HepG2 (cell line): ENCODE results near the gene KCNAB2. TPM values are rescaled to one million over a fixed set of nuclear protein-coding genes. Genes with fewer than 3 reads are reported as not detected.

Experiments
- ATAC-seq: fragments of 200-7000 bp; cut with Tn5 transposase; 3 replicates; pipeline ENCODE4 v1.9.1; 2020; ENCODE audit warnings: mild to moderate bottlenecking, moderate library complexity
- BruUV-seq: library from RNA; stranded (reverse); fragments of 400-500 nt; replicated peaks from 2 replicates; lab custom pipeline; 2021; lab: Mats Ljungman, UMichigan
- CTCF ChIA-PET: fragments of 300-600 bp; formaldehyde crosslinking; extraction: SDS; loops from one replicate; lab custom pipeline; 2021; ENCODE audit warnings: low total read pairs, inconsistent platforms, low intra/inter-chr PET ratio; lab: Yijun Ruan, JAX
- POLR2A ChIA-PET: fragments of 350-600 bp; sonication (Branson Sonifier 250); formaldehyde crosslinking; loops from one replicate; lab custom pipeline; 2020; ENCODE audit warnings: antibody characterized with exemption, inconsistent platforms; lab: Yijun Ruan, JAX
- DNase-seq: peaks from one replicate; pipeline ENCODE4 v3.0.0-alpha.2; 2015; ENCODE audit warnings: low spot score
- FAIRE-seq: peaks from 3 replicates; lab custom pipeline; 2011; peaks lifted over from hg19 to GRCh38; lab: Jason Lieb, UNC
- H2AFZ ChIP-seq: one replicate; pipeline ENCODE4 v1.6.1; 2011; ENCODE audit warnings: low read length, inconsistent platforms
- H3K27ac ChIP-seq: fragments of 300-600 bp; 3 replicates; pipeline ENCODE4 v1.8.0; 2011; ENCODE audit warnings: mixed run types, mild to moderate bottlenecking, mixed read lengths, low read length, inconsistent platforms; ENCODE audit not compliant: insufficient read depth; ENCODE audit errors: extremely low read length
- H3K27me3 ChIP-seq, 2 experiments: fragments of 200-600 bp in 1 of 2; 2 replicates in 1 of 2; 3 replicates in 1 of 2; pipeline versions ENCODE4 v1.6.0 to v1.8.0; 2011; ENCODE audit warnings: low read length in 2 of 2, mild to moderate bottlenecking in 2 of 2, moderate library complexity in 2 of 2, inconsistent platforms in 1 of 2; ENCODE audit not compliant: insufficient read depth in 2 of 2, control insufficient read depth in 1 of 2
- H3K36me3 ChIP-seq, 2 experiments: fragments of 200-600 bp in 1 of 2; replicated peaks in 1 of 2; 2 replicates in 1 of 2; 3 replicates in 1 of 2; pipeline versions ENCODE4 v1.5.1 to v1.8.0; 2011; ENCODE audit warnings: low read length in 2 of 2, inconsistent platforms in 1 of 2; ENCODE audit not compliant: insufficient read depth in 2 of 2, control insufficient read depth in 1 of 2
- H3K4me1 ChIP-seq: 2 replicates; pipeline ENCODE4 v1.5.1; 2012; ENCODE audit warnings: low read length, inconsistent platforms; ENCODE audit not compliant: insufficient read depth
- H3K4me2 ChIP-seq: 2 replicates; pipeline ENCODE4 v1.6.0; 2011; ENCODE audit warnings: low read depth, low read length, inconsistent platforms
- H3K4me3 ChIP-seq, 3 experiments: fragments of 200-600 bp in 1 of 3; sonication (generic), shearing (Covaris generic) in 1 of 3; replicated peaks in 1 of 3; 2 replicates each; pipeline ENCODE4 v1.5.1; 2011 to 2016; ENCODE audit warnings: low read length in 3 of 3, inconsistent platforms in 2 of 3, low read depth in 2 of 3, mild to moderate bottlenecking in 2 of 3, control low read depth in 1 of 3, mixed read lengths in 1 of 3; ENCODE audit not compliant: insufficient read depth in 1 of 3
- H3K79me2 ChIP-seq: one replicate; pipeline ENCODE4 v1.6.1; 2011; ENCODE audit warnings: low read length, inconsistent platforms; ENCODE audit not compliant: insufficient read depth
- H3K9ac ChIP-seq: 2 replicates; pipeline ENCODE4 v1.6.0; 2011; ENCODE audit warnings: mild to moderate bottlenecking, low read depth, low read length, inconsistent platforms; ENCODE audit not compliant: insufficient read depth
- H3K9me3 ChIP-seq: 2 replicates; pipeline ENCODE4 v1.5.1; 2012; ENCODE audit warnings: mild to moderate bottlenecking, low read length
- H4K20me1 ChIP-seq: 2 replicates; pipeline ENCODE4 v1.6.0; 2011; ENCODE audit warnings: inconsistent platforms, mild to moderate bottlenecking, low read length, moderate library complexity; ENCODE audit not compliant: insufficient read depth
- CCAR2 ChIP-seq: fragments of 200-400 bp; formaldehyde crosslinking; optimal IDR thresholded peaks from 2 replicates; pipeline ENCODE3; 2018; ENCODE audit warnings: low read depth, mild to moderate bottlenecking, low read length, moderate library complexity
- CREBL2 ChIP-seq: sonication (generic); formaldehyde crosslinking; IDR thresholded peaks from 2 replicates; pipeline ENCODE4 v1.8.1; 2023; ENCODE audit warnings: missing genetic modification reagents, mild to moderate bottlenecking, borderline replicate concordance
- KDM2A ChIP-seq: sonication (generic); formaldehyde crosslinking; IDR thresholded peaks from 2 replicates; pipeline ENCODE4 v1.4.0; 2020; ENCODE audit warnings: low read depth, missing genetic modification reagents, borderline replicate concordance
- MEIS1 ChIP-seq: sonication (generic); formaldehyde crosslinking; IDR thresholded peaks from 2 replicates; pipeline ENCODE4 v1.9.0; 2021; ENCODE audit warnings: mild to moderate bottlenecking, missing genetic modification reagents, moderate library complexity, borderline replicate concordance
- NFKBIZ ChIP-seq: IDR thresholded peaks from 2 replicates; pipeline ENCODE4 v1.6.1; 2018; ENCODE audit warnings: missing genetic modification reagents, missing compliant biosample characterization
- ZBTB40 ChIP-seq, 2 experiments: fragments of 450-650 bp in 1 of 2; sonication (generic) in 1 of 2; formaldehyde crosslinking in 1 of 2; IDR thresholded peaks; 2 replicates each; pipeline versions ENCODE4 v1.6.1 to v1.8.0; 2016 to 2022; ENCODE audit warnings: antibody characterized with exemption in 1 of 2, mild to moderate bottlenecking in 1 of 2, missing genetic modification reagents in 1 of 2
- ZFX ChIP-seq: sonication (generic); formaldehyde crosslinking; IDR thresholded peaks from 2 replicates; pipeline ENCODE4 v1.4.0; 2020; ENCODE audit warnings: mild to moderate bottlenecking, low read depth, missing genetic modification reagents, moderate library complexity
- ZNF180 ChIP-seq: sonication (generic); formaldehyde crosslinking; IDR thresholded peaks from 2 replicates; pipeline ENCODE4 v1.4.0; 2020; ENCODE audit warnings: low read depth, missing genetic modification reagents, borderline replicate concordance
- ZNF747 ChIP-seq: sonication (generic); formaldehyde crosslinking; IDR thresholded peaks from 2 replicates; pipeline ENCODE4 v1.8.1; 2023; ENCODE audit warnings: missing genetic modification reagents, mild to moderate bottlenecking, borderline replicate concordance
- WGBS: methylation state at CpG from one replicate; pipeline ENCODE4 v1.1.6; 2017; ENCODE audit warnings: low lambda C conversion rate; 5-methylcytosine and 5-hydroxymethylcytosine counted together
- in situ Hi-C: cut with HindIII; loops from 2 replicates; pipeline ENCODE4 v1.10.0; 2017; ENCODE audit warnings: low pct_unique_long_range_greater_than_20kb; ENCODE audit not compliant: extremely low pct_ligation_motif_present
- intact Hi-C: fragments of 100-400 bp; cut with micrococcal nuclease; formaldehyde crosslinking; loops from one replicate; pipeline ENCODE4 v1.10.0; 2022; ENCODE audit not compliant: unreplicated experiment
- polyA plus RNA-seq, 8 experiments: library from polyadenylated mRNA; depleted of rRNA in 3 of 8; stranded (reverse) in 7 of 8; unstranded in 1 of 8; fragments of >200 nt; fragmentation: Illumina TruSeq in 4 of 8; extraction: Trizol in 4 of 8; gene quantifications; 2 replicates each; pipeline versions ENCODE4 v1.2.1 to v1.2.3, GENCODE V29; 2011 to 2016; ENCODE audit warnings: low read depth in 4 of 8, missing spikeins in 1 of 8, mixed read lengths in 1 of 8; ENCODE audit not compliant: insufficient read depth in 1 of 8
- total RNA-seq, 5 experiments: library from RNA; depleted of rRNA; stranded (reverse); fragments of >200 nt; fragmentation: Illumina TruSeq; extraction: Trizol; gene quantifications; 2 replicates each; pipeline ENCODE4 v1.2.3, GENCODE V29; 2016; ENCODE audit warnings: low read depth in 1 of 5
- TF ChIP-seq, protein P1 (sequence below): sonication (generic); formaldehyde crosslinking; IDR thresholded peaks from 2 replicates; pipeline ENCODE4 v1.8.1; 2023; ENCODE audit warnings: missing genetic modification reagents, inconsistent platforms, borderline replicate concordance
- TF ChIP-seq, protein P2 (sequence below): sonication (generic); formaldehyde crosslinking; IDR thresholded peaks from 2 replicates; pipeline ENCODE4 v1.5.1; 2020; ENCODE audit warnings: missing genetic modification reagents, mild to moderate bottlenecking, borderline replicate concordance

Gene KCNAB2
- total and polyA plus RNA-seq, 2 of the 13 experiments (the other 11 are each of a cell fraction or from before 2014, with no cell fraction given) = 6.2 to 8.8 TPM

GRCh38 chr1:6142036-6142621 is 96.4 kb downstream of the KCNAB2 start:
- Histone ChIP-seq H3K4me2 (no peak overlapping the region), H3K36me3 (no peaks in the 10 kb centered on the region), H3K79me2 (no peaks in the 10 kb centered on the region), H4K20me1 (0 out of 2 replicates have a peak, but pooled peaks cover 8% of the 10 kb centered on the region), H3K27me3 (peaks cover 14 to 78% of the 10 kb centered on the region in 2 experiments), H2AFZ (no peak overlapping the region), H3K9ac (no peak overlapping the region), H3K9me3 (no peaks in the 10 kb centered on the region), H3K27ac (no peak overlapping the region), H3K4me1 (no peaks in the 10 kb centered on the region), H3K4me3 (no peak overlapping the region)
- WGBS = 66% methylated on average over 24 of the region's 33 CpGs
- ATAC-seq (no peak), FAIRE-seq (no peak), DNase-seq (no peak)
- BruUV-seq = no TSS peak
- intact Hi-C loops = no loop called here
- ChIA-PET CTCF (no interaction called here), POLR2A (no interaction called here)
- in situ Hi-C loops = no loop called here
- TF ChIP-seq ZNF747 (CRISPR knock-in tag) = no peak
- no peak for TF ChIP-seq ZNF180
- TF ChIP-seq, protein P1, sequence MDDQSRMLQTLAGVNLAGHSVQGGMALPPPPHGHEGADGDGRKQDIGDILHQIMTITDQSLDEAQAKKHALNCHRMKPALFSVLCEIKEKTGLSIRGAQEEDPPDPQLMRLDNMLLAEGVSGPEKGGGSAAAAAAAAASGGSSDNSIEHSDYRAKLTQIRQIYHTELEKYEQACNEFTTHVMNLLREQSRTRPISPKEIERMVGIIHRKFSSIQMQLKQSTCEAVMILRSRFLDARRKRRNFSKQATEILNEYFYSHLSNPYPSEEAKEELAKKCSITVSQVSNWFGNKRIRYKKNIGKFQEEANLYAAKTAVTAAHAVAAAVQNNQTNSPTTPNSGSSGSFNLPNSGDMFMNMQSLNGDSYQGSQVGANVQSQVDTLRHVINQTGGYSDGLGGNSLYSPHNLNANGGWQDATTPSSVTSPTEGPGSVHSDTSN = no peak
- TF ChIP-seq NFKBIZ (CRISPR knock-in tag) = no peak
- TF ChIP-seq KDM2A (CRISPR knock-in tag) = no peak
- TF ChIP-seq ZFX (CRISPR knock-in tag) = no peak
- no peak for TF ChIP-seq MEIS1 (CRISPR knock-in tag)
- no peak for TF ChIP-seq CREBL2 (CRISPR knock-in tag)
- TF ChIP-seq CCAR2 = no peak
- TF ChIP-seq ZBTB40 (IDR thresholded peaks at IDR 0.05) = no peak
- TF ChIP-seq ZBTB40 (CRISPR knock-in tag; IDR thresholded peaks at IDR 0.05) = no peak
- TF ChIP-seq, protein P2, sequence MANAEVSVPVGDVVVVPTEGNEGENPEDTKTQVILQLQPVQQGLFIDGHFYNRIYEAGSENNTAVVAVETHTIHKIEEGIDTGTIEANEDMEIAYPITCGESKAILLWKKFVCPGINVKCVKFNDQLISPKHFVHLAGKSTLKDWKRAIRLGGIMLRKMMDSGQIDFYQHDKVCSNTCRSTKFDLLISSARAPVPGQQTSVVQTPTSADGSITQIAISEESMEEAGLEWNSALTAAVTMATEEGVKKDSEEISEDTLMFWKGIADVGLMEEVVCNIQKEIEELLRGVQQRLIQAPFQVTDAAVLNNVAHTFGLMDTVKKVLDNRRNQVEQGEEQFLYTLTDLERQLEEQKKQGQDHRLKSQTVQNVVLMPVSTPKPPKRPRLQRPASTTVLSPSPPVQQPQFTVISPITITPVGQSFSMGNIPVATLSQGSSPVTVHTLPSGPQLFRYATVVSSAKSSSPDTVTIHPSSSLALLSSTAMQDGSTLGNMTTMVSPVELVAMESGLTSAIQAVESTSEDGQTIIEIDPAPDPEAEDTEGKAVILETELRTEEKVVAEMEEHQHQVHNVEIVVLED (CRISPR knock-in tag) = no peak
